Measurements from ENCODE around the gene S100G.

DNA sequence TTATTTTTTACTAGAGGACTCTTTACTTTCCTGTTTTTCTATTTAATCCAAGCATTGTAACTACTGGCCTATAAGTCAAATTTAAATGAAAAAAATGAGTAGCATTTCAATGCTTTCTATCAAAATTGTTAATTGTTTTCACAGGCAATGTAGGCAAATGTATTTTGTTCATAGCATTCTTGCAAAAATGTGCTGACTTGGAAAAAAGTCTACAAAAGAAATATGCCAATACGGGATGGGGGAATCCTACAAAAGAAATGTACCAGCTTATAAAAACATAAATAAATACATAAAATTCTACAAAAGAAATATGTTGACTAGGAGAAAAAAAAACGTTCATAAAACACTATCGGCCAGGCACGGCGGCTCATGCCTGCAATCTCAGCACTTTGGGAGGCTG lies 14.9 kb upstream of the S100G start:
- TF ChIP-seq POLR2A (IDR thresholded peaks at IDR 0.05) = no peak
- TF ChIP-seq, protein P1, sequence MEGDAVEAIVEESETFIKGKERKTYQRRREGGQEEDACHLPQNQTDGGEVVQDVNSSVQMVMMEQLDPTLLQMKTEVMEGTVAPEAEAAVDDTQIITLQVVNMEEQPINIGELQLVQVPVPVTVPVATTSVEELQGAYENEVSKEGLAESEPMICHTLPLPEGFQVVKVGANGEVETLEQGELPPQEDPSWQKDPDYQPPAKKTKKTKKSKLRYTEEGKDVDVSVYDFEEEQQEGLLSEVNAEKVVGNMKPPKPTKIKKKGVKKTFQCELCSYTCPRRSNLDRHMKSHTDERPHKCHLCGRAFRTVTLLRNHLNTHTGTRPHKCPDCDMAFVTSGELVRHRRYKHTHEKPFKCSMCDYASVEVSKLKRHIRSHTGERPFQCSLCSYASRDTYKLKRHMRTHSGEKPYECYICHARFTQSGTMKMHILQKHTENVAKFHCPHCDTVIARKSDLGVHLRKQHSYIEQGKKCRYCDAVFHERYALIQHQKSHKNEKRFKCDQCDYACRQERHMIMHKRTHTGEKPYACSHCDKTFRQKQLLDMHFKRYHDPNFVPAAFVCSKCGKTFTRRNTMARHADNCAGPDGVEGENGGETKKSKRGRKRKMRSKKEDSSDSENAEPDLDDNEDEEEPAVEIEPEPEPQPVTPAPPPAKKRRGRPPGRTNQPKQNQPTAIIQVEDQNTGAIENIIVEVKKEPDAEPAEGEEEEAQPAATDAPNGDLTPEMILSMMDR (IDR thresholded peaks at IDR 0.05) = no peak

Measured in uterus (tissue), 2 donors.